Gastroesophageal sphincter (tissue), 3 donors: ENCODE results near the gene RPL10.

Source experiments
- EP300 ChIP-seq: sonication (generic); formaldehyde crosslinking; IDR thresholded peaks from one replicate; pipeline ENCODE4 v1.6.1; 2017; ENCODE audit warnings: antibody characterized with exemption, mild to moderate bottlenecking
- POLR2A ChIP-seq, 2 donors: fragments of 450-650 bp; IDR thresholded peaks; one replicate each; pipeline ENCODE4 v1.6.1; 2017; ENCODE audit warnings: antibody characterized with exemption in 2 of 2, mild to moderate bottlenecking in 2 of 2, moderate library complexity in 1 of 2
- TF ChIP-seq, protein P1 (sequence below), 4 experiments: fragments of 200-600 bp in 2 of 4; fragments of 450-650 bp in 2 of 4; sonication (generic) in 1 of 4; IDR thresholded peaks; one replicate each; pipeline ENCODE4 v1.5.1; 2017 to 2019; ENCODE audit warnings: antibody characterized with exemption in 4 of 4, mild to moderate bottlenecking in 2 of 4, moderate library complexity in 2 of 4

- TF ChIP-seq, protein P1, sequence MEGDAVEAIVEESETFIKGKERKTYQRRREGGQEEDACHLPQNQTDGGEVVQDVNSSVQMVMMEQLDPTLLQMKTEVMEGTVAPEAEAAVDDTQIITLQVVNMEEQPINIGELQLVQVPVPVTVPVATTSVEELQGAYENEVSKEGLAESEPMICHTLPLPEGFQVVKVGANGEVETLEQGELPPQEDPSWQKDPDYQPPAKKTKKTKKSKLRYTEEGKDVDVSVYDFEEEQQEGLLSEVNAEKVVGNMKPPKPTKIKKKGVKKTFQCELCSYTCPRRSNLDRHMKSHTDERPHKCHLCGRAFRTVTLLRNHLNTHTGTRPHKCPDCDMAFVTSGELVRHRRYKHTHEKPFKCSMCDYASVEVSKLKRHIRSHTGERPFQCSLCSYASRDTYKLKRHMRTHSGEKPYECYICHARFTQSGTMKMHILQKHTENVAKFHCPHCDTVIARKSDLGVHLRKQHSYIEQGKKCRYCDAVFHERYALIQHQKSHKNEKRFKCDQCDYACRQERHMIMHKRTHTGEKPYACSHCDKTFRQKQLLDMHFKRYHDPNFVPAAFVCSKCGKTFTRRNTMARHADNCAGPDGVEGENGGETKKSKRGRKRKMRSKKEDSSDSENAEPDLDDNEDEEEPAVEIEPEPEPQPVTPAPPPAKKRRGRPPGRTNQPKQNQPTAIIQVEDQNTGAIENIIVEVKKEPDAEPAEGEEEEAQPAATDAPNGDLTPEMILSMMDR (IDR thresholded peaks at IDR 0.05), result no peak
- TF ChIP-seq POLR2A (IDR thresholded peaks at IDR 0.05) (no peak), EP300 (no peak)
Observed at GRCh38 chrX:154358011-154358410, 40.2 kb upstream of the RPL10 start.
